Suprapubic skin (tissue), 4 donors: ENCODE results near the gene RHOB. TPM values are rescaled to one million over a fixed set of nuclear protein-coding genes. Genes with fewer than 3 reads are reported as not detected.

ENCODE experiments used
- DNase-seq, 2 donors: peaks; one replicate each; pipeline ENCODE4 v3.0.0-alpha.2; 2019; ENCODE audit warnings: low spot score in 2 of 2
- H3K27ac ChIP-seq: fragments of 200-600 bp; sonication (generic); one replicate; pipeline ENCODE4 v1.5.1; 2019
- H3K27me3 ChIP-seq: fragments of 200-600 bp; sonication (generic); one replicate; pipeline ENCODE4 v1.5.1; 2019
- H3K36me3 ChIP-seq: fragments of 200-600 bp; sonication (generic); one replicate; pipeline ENCODE4 v1.5.1; 2019
- H3K4me1 ChIP-seq: fragments of 200-600 bp; sonication (generic); one replicate; pipeline ENCODE4 v1.5.1; 2019
- H3K4me3 ChIP-seq: fragments of 200-600 bp; sonication (generic); one replicate; pipeline ENCODE4 v1.5.1; 2019; ENCODE audit warnings: mild to moderate bottlenecking
- H3K9me3 ChIP-seq: fragments of 200-600 bp; sonication (generic); one replicate; pipeline ENCODE4 v1.5.1; 2019
- EP300 ChIP-seq: sonication (generic); formaldehyde crosslinking; IDR thresholded peaks from one replicate; pipeline ENCODE4 v1.6.1; 2017; ENCODE audit warnings: antibody characterized with exemption
- POLR2A ChIP-seq, 2 donors: fragments of 450-650 bp; IDR thresholded peaks; one replicate each; pipeline ENCODE4 v1.6.1; 2017; ENCODE audit warnings: antibody characterized with exemption in 2 of 2, mild to moderate bottlenecking in 2 of 2, moderate library complexity in 2 of 2
- POLR2AphosphoS5 ChIP-seq, 3 donors: sonication (generic); formaldehyde crosslinking; IDR thresholded peaks; one replicate each; pipeline ENCODE4 v1.6.1; 2017; ENCODE audit warnings: antibody characterized with exemption in 3 of 3
- WGBS: methylation state at CpG from one replicate; pipeline ENCODE4 v1.1.5; 2018; 5-methylcytosine and 5-hydroxymethylcytosine counted together
- total RNA-seq, 4 donors: library from RNA; depleted of rRNA; stranded (reverse); fragments of >200 nt; gene quantifications; one replicate each; pipeline ENCODE4 v1.1.0, GENCODE V29; 2016
- TF ChIP-seq, protein P1 (sequence below), 2 donors: fragments of 200-600 bp in 1 of 2; fragments of 450-650 bp in 1 of 2; sonication (generic) in 1 of 2; IDR thresholded peaks; one replicate each; pipeline ENCODE4 v1.5.1; 2016 to 2019; ENCODE audit warnings: antibody characterized with exemption in 2 of 2, mild to moderate bottlenecking in 1 of 2, moderate library complexity in 1 of 2

RHOB gene
- total RNA-seq, 4 donors from 2014 or later, result 404 to 719 (median 568) TPM

DNA sequence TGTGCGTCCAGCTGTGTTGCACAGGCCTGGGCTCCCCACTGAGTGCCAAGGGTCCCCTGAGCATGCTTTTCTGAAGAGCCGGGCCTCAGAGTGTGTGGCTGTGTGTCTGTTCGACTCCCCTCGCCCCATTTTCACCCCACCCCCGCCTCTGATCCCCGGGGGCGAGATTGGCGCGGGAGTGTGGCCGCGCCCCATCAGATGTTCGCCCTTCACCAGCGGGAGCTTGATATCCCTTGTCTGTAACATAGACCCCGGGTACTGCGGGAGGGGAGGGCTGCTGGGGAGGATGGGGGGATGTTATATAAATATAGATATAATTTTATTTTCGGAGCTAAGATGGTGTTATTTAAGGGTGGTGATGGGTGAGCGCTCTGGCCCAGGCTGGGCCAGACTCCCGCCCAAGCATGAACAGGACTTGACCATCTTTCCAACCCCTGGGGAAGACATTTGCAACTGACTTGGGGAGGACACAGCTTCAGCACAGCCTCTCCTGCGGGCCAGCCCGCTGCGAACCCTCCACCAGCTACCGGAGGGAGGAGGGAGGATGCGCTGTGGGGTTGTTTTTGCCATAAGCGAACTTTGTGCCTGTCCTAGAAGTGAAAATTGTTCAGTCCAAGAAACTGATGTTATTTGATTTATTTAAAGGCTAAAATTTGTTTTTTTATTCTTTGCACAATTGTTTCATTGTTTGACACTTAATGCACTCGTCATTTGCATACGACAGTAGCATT lies 1.5 kb downstream of the RHOB start:
- peaks cover 55% of the 10 kb centered on the region for H3K4me1 ChIP-seq
- peaks cover 16% of the 10 kb centered on the region for H3K36me3 ChIP-seq
- TF ChIP-seq POLR2AphosphoS5 (IDR thresholded peaks at IDR 0.05) (peak in 2 of 3 donors; percentile 15 to 48), POLR2A (IDR thresholded peaks at IDR 0.05) (no peak)
- no peaks in the 10 kb centered on the region for H3K27me3 ChIP-seq
- H3K27ac ChIP-seq, result peak overlapping the region; percentile 99
- no peaks in the 10 kb centered on the region for H3K9me3 ChIP-seq
- H3K4me3 ChIP-seq, result peak overlapping the region; percentile 79
- DNase-seq, result peak; percentile 57 to 73
- WGBS, result 19% methylated on average over 23 of the region's 26 CpGs

DNA sequence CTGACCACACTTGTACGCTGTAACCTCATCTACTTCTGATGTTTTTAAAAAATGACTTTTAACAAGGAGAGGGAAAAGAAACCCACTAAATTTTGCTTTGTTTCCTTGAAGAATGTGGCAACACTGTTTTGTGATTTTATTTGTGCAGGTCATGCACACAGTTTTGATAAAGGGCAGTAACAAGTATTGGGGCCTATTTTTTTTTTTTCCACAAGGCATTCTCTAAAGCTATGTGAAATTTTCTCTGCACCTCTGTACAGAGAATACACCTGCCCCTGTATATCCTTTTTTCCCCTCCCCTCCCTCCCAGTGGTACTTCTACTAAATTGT lies 2.1 kb downstream of the RHOB start:
- TF ChIP-seq POLR2A (IDR thresholded peaks at IDR 0.05), result no peak
- TF ChIP-seq, protein P1, sequence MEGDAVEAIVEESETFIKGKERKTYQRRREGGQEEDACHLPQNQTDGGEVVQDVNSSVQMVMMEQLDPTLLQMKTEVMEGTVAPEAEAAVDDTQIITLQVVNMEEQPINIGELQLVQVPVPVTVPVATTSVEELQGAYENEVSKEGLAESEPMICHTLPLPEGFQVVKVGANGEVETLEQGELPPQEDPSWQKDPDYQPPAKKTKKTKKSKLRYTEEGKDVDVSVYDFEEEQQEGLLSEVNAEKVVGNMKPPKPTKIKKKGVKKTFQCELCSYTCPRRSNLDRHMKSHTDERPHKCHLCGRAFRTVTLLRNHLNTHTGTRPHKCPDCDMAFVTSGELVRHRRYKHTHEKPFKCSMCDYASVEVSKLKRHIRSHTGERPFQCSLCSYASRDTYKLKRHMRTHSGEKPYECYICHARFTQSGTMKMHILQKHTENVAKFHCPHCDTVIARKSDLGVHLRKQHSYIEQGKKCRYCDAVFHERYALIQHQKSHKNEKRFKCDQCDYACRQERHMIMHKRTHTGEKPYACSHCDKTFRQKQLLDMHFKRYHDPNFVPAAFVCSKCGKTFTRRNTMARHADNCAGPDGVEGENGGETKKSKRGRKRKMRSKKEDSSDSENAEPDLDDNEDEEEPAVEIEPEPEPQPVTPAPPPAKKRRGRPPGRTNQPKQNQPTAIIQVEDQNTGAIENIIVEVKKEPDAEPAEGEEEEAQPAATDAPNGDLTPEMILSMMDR (IDR thresholded peaks at IDR 0.05), result no peak
- TF ChIP-seq POLR2AphosphoS5 (IDR thresholded peaks at IDR 0.05), result no peak
- TF ChIP-seq EP300, result no peak
- 18% methylated on average over 1 of the region's 1 CpG for WGBS
- Histone ChIP-seq H3K9me3 (no peaks in the 10 kb centered on the region), H3K4me3 (peak overlapping the region; percentile 79), H3K27me3 (no peaks in the 10 kb centered on the region), H3K4me1 (peaks cover 49% of the 10 kb centered on the region), H3K27ac (peak overlapping the region; percentile 99), H3K36me3 (peaks cover 16% of the 10 kb centered on the region)
- DNase-seq, result no peak

DNA sequence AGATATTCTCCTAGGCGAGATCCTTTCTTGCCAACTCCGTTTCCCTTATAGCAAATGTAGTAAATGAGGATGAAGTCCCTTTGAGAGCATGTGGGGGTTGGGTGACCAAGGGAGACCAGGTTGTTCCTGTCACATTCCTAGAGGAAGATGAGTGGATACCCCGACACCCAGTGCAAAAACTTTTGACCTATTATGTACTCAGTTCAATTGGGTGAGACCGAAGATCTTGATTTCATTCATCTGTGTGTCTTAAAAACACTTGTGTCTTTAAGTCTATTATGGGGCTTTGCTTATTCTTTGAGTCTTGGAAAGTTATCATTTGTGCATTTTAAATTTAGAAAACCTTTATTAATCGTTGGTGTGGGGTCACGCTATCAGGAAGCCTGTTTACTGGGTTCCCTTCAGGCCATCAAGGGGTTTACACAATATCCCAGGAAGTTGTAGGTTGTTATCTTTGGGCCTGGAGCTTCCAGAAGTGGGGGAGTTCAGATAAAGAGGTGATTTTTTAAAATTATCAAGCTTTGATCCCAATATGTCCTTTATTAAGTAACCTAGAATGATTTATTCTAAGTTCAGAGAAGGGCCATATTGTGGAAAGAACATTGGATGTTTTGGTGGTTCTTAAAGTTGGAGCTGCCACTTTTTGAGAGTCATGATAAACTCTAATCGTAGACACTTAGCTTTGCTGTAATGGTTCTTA lies 2.8 kb downstream of the RHOB start:
- Histone ChIP-seq H3K36me3 (peaks cover 16% of the 10 kb centered on the region), H3K4me3 (peak overlapping the region; percentile 79), H3K9me3 (no peaks in the 10 kb centered on the region), H3K27me3 (no peaks in the 10 kb centered on the region), H3K27ac (peak overlapping the region; percentile 99), H3K4me1 (peaks cover 43% of the 10 kb centered on the region)
- DNase-seq, result peak in 1 of 2 donors; percentile 52
- 40% methylated on average over 7 of the region's 7 CpGs for WGBS
- no peak for TF ChIP-seq EP300
- TF ChIP-seq POLR2A (IDR thresholded peaks at IDR 0.05), result no peak

DNA sequence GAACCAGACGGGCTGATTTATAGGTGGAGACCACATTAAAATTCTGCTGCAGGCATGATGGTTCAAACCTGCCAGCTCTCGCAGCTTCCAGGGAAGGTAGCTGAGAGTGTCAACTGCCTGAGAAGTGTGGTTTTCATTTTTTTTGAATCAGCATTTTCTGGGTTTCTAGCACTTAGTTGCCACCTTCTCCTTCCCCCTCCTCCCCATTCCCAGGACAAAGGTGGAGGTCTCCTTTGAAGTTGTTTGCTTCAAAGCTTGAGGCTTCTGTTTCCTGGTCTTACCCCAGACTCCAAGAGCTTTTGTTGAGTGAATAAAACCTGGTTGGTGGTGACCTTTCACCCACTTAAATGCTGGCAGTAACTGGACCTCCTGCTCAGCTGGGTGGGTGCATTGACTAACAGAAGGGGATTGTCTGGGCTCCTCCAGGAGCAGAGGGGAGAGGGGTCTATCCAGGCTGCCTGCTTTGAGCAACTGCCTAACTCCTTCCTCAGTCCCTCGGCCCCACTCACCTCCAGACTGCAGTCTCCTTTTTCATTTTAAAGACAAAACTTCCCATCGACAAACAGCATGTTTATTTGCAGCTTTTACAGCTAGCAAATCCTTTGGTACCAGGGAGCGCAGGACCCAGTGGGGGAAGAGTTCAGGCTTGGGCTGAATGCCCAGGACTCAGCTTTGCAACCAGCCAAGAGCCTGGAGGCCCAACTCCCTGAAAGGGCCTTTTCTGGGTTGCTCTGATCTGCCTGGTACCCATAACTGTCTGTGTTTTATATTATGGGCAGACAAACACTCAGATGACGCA lies 3.5 kb downstream of the RHOB start:
- DNase-seq, result peak; percentile 89
- Histone ChIP-seq H3K27ac (peak overlapping the region; percentile 99), H3K36me3 (peaks cover 16% of the 10 kb centered on the region), H3K9me3 (no peaks in the 10 kb centered on the region), H3K4me1 (peaks cover 39% of the 10 kb centered on the region), H3K27me3 (no peaks in the 10 kb centered on the region), H3K4me3 (peak overlapping the region; percentile 79)
- peak in 2 of 3 donors; percentile 69 to 92 for TF ChIP-seq POLR2AphosphoS5 (IDR thresholded peaks at IDR 0.05)
- TF ChIP-seq, protein P1 (IDR thresholded peaks at IDR 0.05), result no peak
- TF ChIP-seq POLR2A (IDR thresholded peaks at IDR 0.05), result peak in 1 of 2 donors; percentile 71
- no peak for TF ChIP-seq EP300
- WGBS, result 15% methylated on average over 6 of the region's 6 CpGs

DNA sequence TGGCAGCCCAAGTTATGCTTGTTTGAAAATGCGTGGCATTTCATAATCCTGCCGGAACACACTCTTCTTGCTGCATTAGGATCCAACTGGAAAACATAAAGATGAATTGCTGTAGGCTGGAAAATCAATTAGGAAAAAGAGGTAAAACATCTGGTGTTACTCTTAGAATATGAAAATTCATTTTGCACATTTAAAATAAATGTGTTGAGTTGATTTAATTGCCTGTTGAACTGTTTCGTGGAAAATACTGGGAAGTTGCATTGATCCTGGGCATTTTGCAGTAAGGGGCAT lies 4.1 kb downstream of the RHOB start:
- Histone ChIP-seq H3K9me3 (no peaks in the 10 kb centered on the region), H3K4me1 (peaks cover 39% of the 10 kb centered on the region), H3K27ac (peak overlapping the region; percentile 99), H3K4me3 (peak overlapping the region; percentile 79), H3K36me3 (peaks cover 16% of the 10 kb centered on the region), H3K27me3 (no peaks in the 10 kb centered on the region)
- DNase-seq, result no peak
- TF ChIP-seq POLR2A (IDR thresholded peaks at IDR 0.05), result no peak
- TF ChIP-seq, protein P1 (IDR thresholded peaks at IDR 0.05), result no peak
- peak; percentile 70 for TF ChIP-seq EP300
- peak in 1 of 3 donors; percentile 88 for TF ChIP-seq POLR2AphosphoS5 (IDR thresholded peaks at IDR 0.05)
- 31% methylated on average over 3 of the region's 3 CpGs for WGBS

DNA sequence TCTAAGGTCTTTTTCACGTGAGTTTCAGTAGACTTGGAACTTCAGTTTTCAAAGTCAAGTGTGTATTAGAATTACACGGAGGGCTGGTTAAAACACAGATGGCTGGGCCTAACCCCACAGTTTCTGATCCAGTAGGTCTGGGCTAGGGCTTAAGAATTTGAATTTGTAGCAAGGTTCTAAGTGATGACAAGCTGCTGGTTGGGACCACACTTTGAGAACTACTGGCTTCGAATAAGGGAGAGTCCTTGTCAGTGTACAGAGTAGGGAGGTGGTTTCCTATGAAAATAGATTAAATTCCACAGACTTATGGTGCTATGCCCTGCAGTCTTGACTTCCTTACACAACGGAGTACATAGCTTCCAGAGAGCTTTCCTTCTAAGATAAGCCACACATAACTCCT lies 4.5 kb downstream of the RHOB start:
- DNase-seq, result peak in 1 of 2 donors; percentile 40
- TF ChIP-seq, protein P1 (IDR thresholded peaks at IDR 0.05), result no peak
- TF ChIP-seq POLR2AphosphoS5 (IDR thresholded peaks at IDR 0.05), result no peak
- H3K9me3 ChIP-seq, result no peaks in the 10 kb centered on the region
- peaks cover 39% of the 10 kb centered on the region for H3K4me1 ChIP-seq
- H3K36me3 ChIP-seq, result peaks cover 16% of the 10 kb centered on the region
- 24% methylated on average over 4 of the region's 4 CpGs for WGBS
- peak overlapping the region; percentile 79 for H3K4me3 ChIP-seq
- H3K27me3 ChIP-seq, result no peaks in the 10 kb centered on the region
- peak overlapping the region; percentile 99 for H3K27ac ChIP-seq
